NOMO-1 (cell line): ENCODE data around the gene KDM4C.
A peak's percentile ranks its signal among the peaks of the same experiment; 100 is the strongest.
"Not testable (repeated sequence)": the region's sequence is repeated elsewhere in the genome, so short reads cannot be mapped to it uniquely, and the experiment has no call there.

ENCODE experiments used
- DNase-seq, 2 experiments: peaks; one replicate each; lab custom pipeline; 2025; ENCODE audit not compliant: unreplicated experiment in 2 of 2; lab: John Stamatoyannopoulos, UW

Gene KDM4C

DNA sequence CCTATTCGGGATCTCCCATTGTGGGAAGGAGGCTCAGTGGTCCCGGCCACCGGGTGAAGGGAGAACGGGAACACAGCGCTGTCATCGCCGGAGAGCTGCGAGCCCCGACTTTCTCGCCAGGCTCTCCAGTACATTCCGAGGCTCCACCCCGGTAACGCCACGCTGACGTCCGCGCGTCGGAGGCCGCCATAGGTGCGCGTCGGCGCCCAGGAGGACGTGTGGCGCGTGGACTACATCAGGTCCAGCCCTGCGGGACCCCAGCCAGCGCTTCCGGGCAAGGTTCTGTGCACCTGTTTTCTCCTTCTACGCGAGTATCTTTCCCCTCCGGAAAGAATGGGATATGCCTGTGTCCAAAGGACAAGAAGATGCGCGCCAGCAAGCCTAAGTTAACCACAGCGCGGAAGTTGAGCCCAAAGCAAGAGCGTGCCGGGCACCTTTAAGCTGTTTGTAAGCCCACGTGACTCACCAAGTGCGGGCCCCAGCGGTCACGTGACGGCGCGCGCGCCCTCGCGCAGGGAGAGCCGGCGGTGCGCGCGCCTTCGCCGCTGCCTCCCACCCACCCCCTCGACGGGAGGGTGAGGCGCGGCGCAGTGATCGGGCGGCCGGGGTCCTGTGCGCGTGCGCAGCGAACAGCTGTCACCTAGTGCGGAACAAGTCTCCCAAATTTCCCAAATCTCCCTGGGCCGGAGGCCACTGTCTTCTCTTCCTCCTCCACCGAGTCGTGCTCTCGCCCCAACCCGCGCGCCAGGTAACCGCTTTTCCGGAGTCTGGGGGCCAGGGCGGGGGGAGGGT, at the start of gene KDM4C:
TSS of gene KDM4C (plus strand) at position 518 of the 792 bp plus-strand sequence. CDS start 35,016 bp downstream, outside the sequence.
- DNase-seq, result peak; percentile 56 to 74

DNA sequence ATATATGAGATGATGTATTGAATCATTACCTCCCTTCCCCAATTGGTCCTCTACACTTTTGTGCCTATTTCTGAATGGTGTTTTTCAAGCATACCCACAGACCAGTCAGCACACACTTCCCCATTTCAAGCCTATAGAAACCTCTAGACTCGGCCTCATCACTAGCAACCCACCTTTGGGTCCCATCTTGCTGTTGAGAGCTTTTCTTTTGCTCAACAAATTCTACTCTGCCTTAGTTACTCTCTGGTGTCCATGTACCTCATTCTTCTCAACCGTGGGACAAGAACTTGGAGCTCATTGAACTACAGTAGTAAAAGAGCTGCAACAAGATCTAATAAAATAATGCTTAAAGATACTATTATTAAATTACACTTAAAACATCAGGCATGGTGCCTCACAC, 49.0 kb upstream of the KDM4C start:
- no peak for DNase-seq

DNA sequence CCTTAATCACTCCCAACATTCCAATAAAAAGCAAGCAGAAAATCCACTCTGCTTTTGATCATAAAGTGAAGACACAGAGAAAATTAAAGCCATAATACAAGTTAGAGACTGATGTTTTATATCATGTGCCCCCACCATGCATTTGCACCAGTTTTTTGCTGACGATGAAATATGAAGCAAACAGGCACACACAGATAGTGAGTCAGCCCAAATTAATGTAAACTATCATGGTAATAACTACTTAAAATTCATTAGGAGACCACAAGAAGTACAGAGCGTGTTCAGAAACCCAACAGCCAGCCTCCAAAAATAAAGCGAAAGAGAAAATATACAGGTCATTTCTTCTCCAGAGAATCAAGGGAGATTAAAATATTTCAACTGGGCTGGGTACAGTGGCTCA, 46.4 kb upstream of the KDM4C start:
- no peak for DNase-seq

DNA sequence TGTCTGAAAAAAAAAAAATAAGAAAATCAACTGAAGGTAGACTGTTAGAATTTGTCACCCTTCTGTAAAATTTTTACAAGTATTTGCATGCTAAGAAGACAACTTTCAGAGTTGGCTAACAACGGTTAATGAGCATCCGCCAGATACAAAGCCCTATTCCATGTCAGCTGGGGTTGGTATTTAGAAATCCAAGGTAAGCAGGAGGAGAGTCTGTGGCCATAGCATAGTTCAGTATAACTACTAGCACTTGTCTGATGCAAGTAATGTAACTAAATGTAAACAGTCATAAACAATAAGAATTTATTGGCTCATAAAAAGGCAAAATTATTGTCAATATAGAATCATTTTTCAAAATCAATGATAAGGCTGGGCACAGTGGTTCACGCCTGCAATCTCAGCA, 45.7 kb upstream of the KDM4C start:
- no peak for DNase-seq

DNA sequence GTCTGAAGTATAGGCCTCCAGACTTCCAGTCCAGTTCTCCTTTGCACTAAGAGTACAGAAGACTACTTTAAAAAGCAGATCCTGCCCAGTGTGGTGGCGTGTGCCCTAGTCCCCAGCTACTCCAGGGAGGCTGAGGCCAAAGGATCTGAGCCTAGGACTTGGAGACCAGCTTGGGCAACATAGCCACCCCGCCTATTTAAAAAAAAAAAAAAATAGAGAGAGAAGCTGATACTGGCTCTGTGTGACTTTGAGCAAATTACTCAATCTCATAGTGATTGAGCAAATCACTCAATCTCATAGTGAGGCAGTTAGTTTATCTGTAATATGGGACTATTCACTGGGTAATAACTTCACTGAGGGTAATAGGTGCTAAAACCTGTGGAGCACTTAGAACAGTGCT, 43.6 kb upstream of the KDM4C start:
- DNase-seq, result no peak

DNA sequence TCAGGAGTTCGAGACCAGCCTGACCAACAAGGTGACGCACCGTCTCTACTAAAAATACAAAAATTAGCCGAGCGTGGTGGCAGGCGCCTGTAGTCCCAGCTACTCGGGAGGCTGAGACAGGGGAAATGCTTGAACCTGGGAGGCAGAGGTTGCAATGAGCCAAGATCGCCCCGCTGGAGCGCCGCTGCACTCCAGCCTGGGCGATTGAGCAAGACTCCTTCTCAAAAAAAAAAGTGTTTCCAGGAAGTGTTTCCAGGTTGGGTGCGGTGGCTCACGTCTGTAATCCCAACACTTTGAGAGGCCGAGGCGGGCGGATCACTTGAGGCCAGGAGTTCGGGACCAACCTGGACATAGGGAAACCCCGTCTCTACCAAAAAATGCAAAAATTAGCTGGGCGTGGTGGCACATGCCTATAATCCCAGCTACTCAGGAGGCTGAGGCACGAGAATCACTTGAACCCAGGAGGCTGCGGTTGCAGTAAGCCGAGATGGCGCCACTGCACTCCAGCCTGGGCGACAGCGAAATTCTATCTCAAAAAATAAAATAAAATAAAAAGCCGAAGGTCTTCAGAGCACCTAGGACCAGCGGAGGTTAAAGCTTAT, 42.5 kb upstream of the KDM4C start:
- DNase-seq, result not testable (repeated sequence)

DNA sequence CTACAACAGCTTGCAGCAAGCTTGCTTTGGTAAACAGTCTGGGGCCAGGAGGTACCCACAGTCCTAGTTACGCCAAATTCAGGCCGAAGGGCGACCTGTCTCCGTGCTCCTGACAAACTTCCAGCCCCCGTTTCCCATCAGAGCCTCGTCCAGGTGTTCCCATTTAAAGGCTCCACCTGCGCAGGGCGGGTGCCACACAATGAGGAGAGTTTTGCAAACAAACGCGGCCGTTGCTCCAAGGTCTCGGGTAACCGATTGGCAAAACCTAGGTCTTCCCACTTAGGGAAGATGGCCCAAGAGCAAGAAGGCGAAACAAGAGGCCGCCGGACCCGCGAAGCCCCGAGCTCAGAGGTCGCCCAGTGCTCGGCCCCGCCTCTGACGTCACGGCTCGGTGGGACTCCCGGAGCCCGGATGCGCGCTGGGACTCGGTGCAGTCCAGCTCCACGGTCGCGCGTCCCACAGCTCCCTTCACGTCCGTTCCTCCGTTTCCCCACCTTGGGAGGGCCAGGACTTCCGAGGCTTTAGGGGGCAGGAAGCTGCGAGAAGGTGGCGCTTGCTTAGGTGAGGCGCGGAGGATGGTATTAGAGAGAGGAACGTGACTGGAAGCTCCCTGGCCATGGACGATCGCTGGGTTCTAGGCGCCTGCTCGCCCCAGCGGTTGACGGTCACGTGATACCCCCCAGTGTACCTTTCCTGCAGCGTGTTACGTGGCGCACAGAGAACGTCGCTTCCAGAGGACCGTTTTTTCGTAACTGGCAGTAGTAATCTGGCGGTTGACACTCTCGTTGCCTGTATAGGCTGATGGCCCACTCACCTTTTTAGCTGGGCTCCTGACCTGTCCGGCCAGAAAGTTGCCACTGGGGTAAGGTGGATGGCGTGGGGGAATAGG, 41.8 kb upstream of the KDM4C start:
- peak; percentile 47 to 69 for DNase-seq

DNA sequence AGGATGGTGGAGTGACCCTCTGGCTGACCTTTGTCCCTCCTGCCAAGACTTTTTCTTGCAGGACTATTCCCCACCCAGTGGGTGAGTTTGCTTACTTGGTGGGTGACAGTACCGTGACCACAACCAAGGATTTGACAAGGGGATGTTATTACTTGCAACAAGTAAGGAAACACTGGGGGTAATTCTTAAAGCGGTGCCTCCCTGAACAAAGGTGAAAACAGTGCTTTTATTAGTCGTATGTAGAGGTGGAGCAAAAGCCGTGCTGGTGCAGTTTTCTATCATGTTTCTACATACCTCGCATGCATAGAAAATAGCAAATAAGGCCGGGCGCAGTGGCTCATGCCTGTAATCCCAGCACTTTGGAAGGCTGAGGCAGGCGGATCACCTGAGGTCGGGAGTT, 41.0 kb upstream of the KDM4C start:
- no peak for DNase-seq

DNA sequence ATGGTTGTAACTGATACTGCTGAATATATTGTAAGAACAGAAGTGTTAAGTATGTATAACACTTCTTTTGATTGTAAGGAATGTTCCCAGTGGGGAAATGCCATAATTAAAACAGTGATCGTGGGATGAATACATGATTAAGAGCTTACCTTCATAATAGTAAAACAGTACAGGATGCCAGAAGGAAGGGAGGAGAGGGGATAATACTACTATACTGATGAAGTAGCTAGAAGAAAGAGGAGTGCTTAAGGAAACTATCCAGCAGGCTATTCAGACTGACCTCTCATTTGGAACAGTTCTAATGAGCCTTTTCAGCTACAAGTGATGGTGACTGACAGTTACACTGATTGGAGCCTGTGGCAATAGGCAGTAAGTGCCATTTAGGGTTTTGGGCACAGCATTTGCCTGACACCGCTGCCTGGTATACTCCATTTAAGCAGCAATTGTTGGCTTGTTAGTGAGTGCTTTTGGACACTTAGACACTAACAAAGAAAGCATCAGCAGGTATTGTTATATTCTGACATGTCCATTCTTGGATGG, 33.8 kb upstream of the KDM4C start:
- no peak for DNase-seq

DNA sequence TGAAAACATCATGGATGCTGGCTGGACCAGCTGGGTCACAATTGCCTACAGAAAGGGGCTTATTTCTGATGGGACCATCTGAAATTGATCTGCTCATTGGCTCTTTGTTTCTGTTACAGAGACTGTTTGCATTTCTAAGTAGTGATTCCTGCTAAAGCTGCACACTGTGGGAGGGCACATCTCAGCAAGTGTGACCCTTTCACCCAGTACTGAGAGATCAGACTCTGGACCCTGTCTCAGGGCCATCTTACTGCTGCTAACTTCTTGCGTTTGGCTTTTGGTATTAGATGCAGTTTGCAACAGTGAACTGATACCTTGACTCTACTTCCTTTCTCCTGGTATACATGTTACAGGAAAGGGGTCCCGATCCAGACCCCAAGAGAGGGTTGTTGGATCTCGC, 24.5 kb upstream of the KDM4C start:
- DNase-seq, result no peak

DNA sequence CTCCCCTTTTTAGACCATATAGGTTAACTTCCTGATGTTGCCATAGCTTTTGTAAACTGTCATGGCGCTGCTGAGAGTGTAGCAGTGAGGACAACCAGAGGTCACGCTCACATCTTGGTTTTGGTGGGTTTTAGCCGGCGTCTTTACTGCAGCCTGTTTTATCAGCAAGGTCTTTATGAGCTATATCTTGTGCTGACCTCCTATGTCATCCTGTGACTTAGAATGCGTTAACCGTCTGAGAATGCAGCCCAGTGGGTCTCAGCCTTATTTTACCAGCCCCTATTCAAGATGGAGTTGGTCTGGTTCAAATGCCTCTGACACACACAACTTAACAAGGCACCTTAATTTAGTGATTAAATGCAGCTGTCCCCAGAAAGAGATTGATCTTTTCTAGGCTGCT, 23.9 kb upstream of the KDM4C start:
- no peak for DNase-seq

DNA sequence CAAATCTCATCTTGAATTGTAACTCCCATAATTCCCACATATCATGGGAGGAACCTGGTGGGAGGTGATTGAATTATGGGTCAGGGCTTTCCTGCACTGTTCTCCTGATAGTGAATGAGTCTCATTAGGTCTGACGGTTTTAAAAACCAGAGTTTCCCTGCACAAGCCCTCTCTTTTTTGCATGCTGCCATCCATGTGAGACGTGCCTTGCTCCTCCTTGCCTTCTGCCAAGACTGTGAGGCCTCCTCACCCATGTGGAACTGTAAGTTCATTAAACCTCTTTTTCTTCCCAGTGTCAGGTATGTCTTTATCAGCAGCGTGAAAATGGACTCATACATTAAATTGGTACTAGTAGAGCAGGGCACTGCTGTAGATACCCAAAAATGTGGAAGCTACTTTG, 22.4 kb upstream of the KDM4C start:
- no peak for DNase-seq

DNA sequence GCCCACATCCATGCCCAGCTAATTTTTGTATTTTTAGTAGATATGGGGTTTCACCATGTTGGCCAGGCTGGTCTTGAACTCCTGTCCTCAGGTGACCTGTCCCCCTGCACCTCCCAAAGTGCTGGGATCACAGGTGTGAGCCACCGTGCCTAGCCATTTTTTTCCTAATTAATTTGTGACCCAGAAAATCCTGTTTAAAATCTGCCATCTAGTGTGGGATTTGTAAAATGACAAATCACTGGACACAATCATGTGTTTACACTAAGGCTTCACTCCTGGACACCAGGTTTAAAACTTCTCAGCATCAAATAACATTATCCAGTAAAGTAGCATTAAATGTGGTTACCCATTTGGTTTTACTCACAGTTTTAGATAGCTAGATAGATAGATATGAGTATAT, 18.6 kb upstream of the KDM4C start:
- DNase-seq, result no peak

DNA sequence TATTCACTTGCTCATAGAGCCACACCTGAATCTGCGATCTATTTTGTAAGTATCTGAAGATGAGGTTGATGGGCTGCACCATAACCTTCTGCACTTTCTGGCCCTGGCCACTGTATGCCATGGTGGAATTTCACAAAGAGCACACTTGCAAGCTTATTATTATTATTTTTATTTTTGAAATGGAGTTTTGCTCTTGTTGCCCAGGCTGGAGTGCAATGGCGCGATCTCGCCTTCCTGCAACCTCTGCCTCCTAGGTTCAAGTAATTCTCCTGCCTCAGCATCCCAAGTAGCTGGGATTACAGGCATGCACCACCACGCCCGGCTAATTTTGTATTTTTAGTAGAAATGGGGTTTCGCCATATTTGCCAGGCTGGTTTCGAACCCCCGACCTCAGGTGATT, 8.9 kb upstream of the KDM4C start:
- not testable (repeated sequence) for DNase-seq

DNA sequence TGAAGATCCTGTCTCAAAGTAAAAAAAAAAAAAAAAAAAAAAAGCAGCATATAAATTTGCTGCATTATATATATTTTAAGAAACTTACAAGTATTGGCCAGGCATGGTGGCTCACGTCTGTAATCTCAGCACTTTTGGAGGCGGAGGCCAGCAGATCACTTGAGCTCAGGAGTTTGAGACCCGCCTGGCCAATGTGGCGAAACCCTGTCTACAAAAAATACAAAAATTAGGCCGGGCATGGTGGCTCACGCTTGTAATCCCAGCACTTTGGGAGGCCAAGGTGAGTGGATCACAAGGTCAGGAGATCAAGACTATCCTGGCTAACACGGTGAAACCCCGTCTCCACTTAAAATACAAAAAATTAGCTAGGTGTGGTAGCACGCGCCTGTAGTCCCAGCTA, 2.9 kb upstream of the KDM4C start:
- DNase-seq, result not testable (repeated sequence)

DNA sequence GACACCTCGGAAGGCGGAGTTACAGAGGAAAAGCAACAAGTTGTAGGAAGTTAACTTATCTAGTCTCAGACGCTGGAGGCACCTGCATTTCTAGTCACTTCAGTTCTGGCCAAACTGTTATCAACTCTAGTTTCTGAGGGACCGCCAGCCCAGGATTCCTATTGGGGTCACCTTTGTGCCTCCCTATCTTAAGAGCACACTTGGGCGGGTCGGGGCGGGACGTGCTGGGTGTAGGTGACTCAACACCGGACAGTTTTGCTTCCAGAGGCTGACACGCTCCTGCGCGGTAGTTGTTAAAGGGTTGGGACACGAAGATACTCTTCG, 679 bp upstream of the KDM4C start:
- peak; percentile 52 to 67 for DNase-seq

DNA sequence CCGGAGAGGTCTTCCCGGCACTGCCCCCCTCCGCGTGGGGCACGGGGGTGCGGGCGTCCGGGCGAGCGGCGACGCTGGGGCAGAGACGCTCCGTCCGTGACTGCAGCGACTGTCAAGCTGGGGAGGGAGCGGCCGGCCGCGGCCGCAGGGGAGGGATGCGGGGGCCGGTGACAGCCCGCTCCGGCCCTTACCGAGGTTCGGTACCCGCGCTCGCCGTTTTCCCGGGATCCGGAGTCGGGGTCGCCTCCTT, 400 bp downstream of the KDM4C start:
- DNase-seq, result no peak

DNA sequence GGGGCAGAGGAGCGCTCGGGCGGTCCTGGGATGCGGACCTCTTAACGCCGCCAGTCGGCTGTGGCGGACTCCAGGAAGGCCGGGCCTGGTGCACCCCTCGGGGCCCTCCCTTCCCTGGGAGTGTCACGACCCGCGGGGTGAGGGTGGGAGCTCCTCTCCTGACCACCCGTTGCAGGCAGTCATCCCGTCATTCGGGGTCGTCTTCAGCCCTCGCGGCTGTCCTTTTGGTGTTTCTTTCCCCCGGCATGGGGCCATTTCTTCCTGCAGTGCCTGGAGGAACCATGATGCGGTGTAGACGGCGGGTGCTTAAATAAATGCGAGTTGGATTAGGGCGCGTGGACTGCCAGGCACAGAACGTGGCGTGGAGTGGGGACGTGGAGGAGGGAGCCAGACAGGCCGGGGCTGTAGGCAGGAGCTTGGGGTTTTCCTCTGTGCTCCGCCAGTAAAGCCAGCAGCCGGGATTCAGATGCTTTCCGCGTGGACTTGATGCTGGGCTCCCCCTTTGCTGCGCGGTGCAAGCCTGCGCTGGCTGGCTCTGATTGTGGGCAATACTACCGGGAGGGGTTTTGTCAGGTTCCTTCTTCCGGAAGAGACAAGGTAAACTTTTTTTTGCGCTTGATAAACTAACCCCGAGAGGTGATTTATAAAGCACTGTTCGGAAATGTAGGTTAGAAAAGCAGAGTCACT, 868 bp downstream of the KDM4C start:
- peak in 1 of 2 experiments; percentile 49 for DNase-seq

DNA sequence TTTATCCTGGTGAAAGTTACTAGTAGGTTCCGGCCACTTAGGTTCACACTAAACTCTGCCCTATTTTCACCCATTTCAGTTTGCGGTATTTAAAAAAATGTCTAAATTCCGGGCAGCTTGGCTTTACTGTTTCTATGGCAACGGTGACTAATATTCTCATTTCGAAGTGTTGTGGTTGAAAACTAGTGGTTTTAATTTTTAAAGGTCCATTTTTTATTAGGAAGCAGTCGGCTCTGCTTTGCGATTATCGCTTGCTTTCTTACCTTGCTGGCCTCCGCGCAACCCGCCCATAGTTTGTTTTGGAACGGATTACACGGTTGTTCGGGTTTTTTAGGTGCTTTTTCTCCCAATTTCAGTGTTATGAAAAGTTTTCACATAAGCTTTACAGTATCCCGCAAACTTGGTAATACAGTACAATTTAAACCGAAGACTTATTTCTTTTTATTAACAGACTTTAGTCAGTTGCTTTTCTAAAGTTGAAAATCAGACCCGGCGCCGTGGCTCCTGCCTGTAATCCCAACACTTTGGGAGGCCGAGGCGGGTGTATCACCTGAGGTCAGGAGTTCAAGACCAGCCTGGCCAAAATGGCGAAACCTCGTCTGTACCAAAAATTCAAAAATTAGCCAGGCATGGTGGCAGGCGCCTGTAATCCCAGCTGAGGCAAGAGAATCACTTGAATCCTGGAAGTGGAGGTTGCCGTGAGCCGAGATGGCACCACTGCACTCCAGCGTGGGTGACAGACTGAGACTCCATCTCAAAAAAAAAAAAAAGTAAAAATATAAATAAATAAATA, 1.6 kb downstream of the KDM4C start:
- DNase-seq, result peak; percentile 16 to 67

DNA sequence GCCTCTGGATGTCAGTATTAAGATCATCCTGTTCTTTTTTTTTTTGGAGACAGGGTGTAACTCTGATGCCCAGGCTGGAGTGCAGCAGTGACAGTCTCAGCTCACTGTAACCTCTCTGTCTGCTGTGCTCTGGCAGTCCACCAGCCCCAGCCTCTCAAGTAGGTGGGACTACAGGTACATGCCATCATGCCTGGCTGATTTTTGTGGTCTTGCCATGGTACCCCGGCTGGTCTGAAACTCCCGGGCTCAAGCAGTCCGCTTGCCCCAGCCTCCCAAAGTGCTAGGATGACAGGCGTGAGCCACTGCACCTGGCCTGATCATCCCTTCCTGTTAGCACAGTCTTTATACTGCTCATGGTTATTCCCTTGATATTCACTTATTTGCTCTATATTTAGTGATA, 3.5 kb downstream of the KDM4C start:
- no peak for DNase-seq
